ENCODE data around the gene FSIP1. TPM values are rescaled to one million over a fixed set of nuclear protein-coding genes. Genes with fewer than 3 reads are reported as not detected.

FSIP1 gene
- total RNA-seq, 1 experiment from 2014 or later, result 0.97 TPM

DNA sequence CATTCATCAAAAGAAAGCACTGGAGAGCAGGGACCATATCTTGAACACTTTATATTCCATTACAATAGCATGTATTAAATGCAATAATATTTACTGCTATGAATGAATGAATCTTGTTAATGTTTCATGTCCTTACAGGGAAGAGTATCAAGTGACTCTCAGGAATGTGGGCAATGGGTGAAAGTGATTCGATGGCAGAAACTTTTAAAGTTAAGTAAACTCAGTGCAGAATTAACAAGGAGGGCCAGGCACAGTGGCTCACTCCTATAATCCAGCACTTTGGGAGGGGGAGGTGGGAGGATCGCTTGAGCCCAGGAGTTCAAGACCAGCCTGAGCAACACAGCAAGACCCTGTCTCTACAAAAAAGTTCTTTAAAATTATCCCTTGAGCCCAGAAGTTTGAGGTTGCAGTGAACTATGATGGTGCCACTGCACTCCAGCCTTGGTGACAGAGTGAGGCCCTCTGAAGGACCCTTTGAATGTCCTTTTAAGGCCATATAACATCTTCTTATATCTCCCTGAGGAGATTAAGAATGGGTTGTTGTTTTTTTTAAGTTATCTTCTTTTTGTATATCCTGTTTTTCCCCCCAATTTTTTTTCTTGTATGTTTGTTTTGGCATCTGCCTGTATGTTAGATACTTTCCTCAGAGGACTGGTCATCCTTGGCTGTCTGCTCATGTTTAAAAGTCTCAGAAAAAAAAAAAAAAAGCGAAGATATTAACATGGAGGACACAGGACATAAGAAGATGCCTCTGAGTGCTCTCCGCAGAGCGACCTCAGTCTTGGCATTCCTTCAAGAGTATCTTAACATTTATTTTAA, 9.6 kb upstream of the FSIP1 start:
- no peak for DNase-seq (ENCODE audit: low read depth)

DNA sequence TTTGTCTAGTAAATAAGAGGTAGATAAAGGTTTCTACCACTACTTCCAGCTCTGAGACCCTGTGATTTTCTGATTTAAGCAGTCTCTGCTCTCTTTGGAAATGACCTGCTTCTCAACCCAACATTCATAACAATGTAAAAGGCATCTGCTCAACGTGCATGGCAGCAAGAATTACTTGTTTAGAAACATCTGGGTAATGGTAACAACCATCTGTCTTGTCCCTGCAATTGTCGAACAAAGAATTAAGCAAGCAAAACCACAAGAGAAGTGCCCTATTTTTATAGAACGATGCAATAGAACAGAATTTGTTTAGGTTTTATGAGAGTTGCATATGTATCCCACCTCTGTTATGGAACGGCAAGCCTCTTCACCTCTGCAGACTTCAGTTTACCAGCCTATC, 7.1 kb upstream of the FSIP1 start:
- no peak for DNase-seq (ENCODE audit: low read depth)

GRCh38 chr15:39788800-39789565, 6.3 kb upstream of the FSIP1 start:
- no peak for DNase-seq (ENCODE audit: low read depth)

DNA sequence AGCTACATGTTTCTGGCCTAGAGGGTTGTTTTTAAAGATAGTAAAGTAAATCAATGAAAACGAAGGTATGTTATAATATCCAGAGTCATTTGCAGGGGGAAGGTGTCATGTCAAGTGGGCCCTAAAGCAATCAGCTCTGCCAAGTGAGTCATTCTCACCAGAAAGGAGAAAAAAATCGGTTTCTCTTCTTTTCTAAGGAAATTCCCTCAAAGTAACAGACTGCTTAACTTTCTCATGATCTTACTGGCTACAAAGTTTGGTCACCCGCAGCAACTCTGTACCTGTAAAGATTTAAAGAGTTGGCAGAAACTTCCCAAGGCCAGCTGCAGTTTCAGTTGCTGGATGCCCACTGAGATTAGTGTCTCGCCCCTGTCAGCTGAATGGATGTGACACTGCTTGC, 5.5 kb upstream of the FSIP1 start:
- DNase-seq (ENCODE audit: low read depth), result no peak

- no peak for DNase-seq (ENCODE audit: low read depth)
Observed at GRCh38 chr15:39787479-39787878, 4.8 kb upstream of the FSIP1 start.

GRCh38 chr15:39786447-39787056, 3.9 kb upstream of the FSIP1 start:
- peak; percentile 36 for DNase-seq (ENCODE audit: low read depth)

- no peak for DNase-seq (ENCODE audit: low read depth)
Observed at GRCh38 chr15:39785841-39786240, 3.2 kb upstream of the FSIP1 start.

- no peak for DNase-seq (ENCODE audit: low read depth)
Observed at GRCh38 chr15:39785139-39785538, 2.5 kb upstream of the FSIP1 start.

- DNase-seq (ENCODE audit: low read depth), result no peak
Observed at GRCh38 chr15:39784638-39785037, 2.0 kb upstream of the FSIP1 start.

- DNase-seq (ENCODE audit: low read depth), result peak; percentile 36
Observed at GRCh38 chr15:39784125-39784524, 1.5 kb upstream of the FSIP1 start.

DNA sequence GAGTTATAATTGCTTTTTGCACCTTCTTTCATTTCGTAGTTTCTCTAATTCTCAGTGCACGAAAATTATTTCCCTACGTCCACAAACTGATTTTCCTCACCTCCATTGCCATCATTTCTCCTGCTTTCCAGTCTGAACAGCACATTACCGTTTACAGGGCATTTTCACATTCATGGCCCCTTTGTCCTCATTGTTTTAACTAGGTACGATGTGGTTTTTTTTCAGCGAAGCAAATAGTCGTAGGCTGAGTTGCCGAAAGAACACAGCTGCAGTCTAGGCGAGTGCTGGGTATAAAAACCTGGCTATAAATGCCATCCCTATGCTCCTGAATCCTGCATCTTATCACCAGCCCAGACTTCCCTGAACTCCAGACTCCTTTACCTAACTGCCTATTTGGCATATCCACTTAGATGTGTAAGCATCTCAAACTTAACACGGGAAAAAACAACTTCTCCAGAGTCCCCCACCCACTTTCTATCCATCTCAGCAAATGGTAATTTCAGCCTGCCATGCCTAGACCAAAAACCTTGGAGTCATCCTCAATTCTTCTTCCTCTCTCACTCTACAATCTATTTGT, 691 bp upstream of the FSIP1 start:
- DNase-seq (ENCODE audit: low read depth), result no peak

DNA sequence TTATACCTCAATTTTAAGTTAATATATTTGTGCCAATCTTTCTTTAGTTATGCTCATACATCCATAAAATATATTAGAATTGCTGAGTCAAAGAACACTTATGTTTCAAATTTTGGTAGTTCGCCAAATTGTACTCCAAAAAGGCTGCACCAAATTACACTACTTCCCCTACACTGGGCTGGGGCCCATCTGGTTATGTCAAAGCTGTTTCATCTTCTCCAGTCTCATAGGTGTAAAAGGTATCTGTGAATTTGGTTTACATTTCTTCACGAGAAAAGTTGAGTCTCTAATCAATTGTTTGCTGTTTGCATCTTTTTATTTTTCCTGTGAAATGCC, 706 bp downstream of the FSIP1 start:
- no peak for DNase-seq (ENCODE audit: low read depth)

DNA sequence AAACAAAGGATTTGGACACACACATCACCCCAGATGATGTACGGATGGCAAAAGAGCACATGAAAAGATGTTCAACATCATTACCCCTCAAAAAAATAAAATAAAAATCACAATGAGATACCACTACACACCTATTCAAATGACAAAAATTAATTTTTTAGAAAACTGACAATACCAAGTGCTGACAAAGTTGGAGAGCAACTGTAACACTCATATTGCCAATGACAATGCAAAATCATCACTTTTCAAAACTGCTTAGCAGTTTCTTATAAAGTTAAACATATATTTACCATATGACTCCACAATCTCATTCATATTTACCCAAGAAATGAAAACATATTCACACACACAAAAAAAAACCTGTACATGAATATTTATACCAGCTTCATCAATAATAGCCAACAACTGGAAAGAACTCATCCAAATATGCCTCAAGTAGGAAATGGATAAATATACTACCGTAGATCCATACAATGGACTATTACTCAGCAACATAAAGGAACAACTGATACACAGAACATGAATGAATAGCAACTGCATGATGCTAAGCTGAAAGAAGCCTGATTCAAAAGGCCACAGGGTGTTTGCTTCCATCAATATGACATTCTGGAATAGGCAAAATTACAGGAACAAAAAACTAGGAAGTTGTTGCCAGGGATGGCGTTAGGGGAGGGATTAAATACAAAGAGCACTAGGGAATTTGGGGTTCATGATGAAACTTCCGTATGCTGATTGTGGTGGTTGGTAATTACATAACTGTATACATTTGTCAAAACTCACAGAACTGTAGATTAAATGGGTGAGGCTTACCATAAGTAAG, 1.3 kb downstream of the FSIP1 start:
- DNase-seq (ENCODE audit: low read depth), result no peak

GRCh38 chr15:39778021-39778420, 4.6 kb downstream of the FSIP1 start:
- no peak for DNase-seq (ENCODE audit: low read depth)

GRCh38 chr15:39777496-39777895, 5.1 kb downstream of the FSIP1 start:
- no peak for DNase-seq (ENCODE audit: low read depth)

GRCh38 chr15:39776068-39776467, 6.6 kb downstream of the FSIP1 start:
- no peak for DNase-seq (ENCODE audit: low read depth)

GRCh38 chr15:39774688-39775267, 7.9 kb downstream of the FSIP1 start:
- no peak for DNase-seq (ENCODE audit: low read depth)

GRCh38 chr15:39770748-39771689, 11.6 kb downstream of the FSIP1 start:
- peak; percentile 66 for DNase-seq (ENCODE audit: low read depth)

GRCh38 chr15:39767921-39768320, 14.7 kb downstream of the FSIP1 start:
- DNase-seq (ENCODE audit: low read depth), result no peak

DNA sequence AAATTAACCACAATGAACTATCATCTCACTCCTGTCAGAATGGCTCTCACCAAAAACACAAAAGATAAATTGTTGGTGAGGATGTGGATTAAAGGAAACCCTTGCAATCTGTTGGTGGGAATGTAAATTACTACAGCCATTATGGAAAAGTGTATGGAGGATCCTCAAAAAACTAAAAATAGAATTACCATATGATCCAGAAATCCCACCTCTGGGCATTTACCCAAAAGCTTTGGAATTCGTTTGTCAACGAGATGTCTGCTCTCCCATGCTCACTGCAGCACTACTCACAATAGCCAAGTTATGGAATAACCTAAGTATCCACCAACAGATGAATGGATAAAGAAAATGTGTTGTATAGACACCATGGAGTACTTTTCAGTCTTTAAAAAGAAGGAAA, 21.6 kb downstream of the FSIP1 start:
- DNase-seq (ENCODE audit: low read depth), result no peak
